ENCODE data around the gene GSE1. TPM values are rescaled to one million over a fixed set of nuclear protein-coding genes. Genes with fewer than 3 reads are reported as not detected.

The GSE1 gene
- total and polyA plus RNA-seq, 9 of the 15 experiments (the other 6 are each of a cell fraction or from before 2014, with no cell fraction given): 12.2 to 244 (median 57.9) TPM

DNA sequence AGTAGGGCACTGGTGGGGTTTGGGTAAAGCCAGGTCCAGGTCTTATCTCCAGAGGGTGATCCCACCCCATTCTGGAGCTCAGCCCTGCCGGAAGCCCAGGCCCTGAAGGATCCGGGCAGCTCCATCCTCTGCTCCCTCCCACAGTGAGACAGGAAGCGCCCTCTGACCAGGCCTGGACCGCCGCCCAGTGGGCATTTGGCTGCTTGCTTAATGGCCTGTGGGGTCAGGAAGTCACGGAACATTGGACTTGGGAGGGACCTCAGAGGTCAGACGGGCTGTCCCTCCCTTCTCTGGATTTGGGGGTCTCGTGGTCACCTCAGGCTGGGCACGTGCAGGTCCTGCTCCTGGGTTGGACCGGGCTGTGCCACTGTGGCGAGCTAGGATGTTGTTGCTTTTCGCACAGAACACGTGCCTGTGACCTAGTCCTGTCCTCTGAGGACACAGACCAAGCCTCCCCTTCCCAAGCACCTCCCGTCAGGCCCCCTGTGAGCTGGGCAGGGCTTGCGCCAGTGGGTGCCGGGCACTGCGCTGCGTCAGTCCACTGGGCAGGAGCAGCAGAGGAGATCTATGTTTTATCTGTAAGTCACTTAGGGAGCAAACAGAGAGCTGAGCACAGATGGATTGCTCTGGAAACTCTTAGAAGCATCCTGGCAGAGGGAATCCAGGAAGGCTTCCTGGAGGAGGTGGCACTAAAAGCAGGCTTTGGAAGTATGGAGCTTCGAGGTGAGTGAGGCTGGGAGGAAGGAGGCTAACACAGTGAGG, 49.4 kb upstream of the GSE1 start (continued):
- TF ChIP-seq, protein P1, sequence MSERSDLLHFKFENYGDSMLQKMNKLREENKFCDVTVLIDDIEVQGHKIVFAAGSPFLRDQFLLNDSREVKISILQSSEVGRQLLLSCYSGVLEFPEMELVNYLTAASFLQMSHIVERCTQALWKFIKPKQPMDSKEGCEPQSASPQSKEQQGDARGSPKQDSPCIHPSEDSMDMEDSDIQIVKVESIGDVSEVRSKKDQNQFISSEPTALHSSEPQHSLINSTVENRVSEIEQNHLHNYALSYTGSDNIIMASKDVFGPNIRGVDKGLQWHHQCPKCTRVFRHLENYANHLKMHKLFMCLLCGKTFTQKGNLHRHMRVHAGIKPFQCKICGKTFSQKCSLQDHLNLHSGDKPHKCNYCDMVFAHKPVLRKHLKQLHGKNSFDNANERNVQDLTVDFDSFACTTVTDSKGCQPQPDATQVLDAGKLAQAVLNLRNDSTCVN (CRISPR knock-in tag; IDR thresholded peaks at IDR 0.05): no peak
- TF ChIP-seq CBFA2T3 (IDR thresholded peaks at IDR 0.05) (no peak), SRSF3 (IDR thresholded peaks at IDR 0.05; ENCODE audit: insufficient read depth, low read length) (no peak), NFE2L1 (tag; IDR thresholded peaks at IDR 0.05; ENCODE audit: borderline replicate concordance, low read depth) (no peak), SP1 (CRISPR knock-in tag; IDR thresholded peaks at IDR 0.05) (peak; percentile 73), TCF7 (IDR thresholded peaks at IDR 0.05; ENCODE audit: borderline replicate concordance) (no peak), PTRF (tag; IDR thresholded peaks at IDR 0.05) (no peak), HCFC1 (IDR thresholded peaks at IDR 0.05; ENCODE audit: low read depth, low read length) (0 out of 2 replicates have a peak, but pooled peaks have one; percentile 38), TCF3 (CRISPR knock-in tag; IDR thresholded peaks at IDR 0.05) (peak; percentile 55; the same call in 1 of the 2 replicates), ETV1 (tag; conservative IDR thresholded peaks at IDR 0.05; ENCODE audit: low read depth) (peak; percentile 95), NFE2 (IDR thresholded peaks at IDR 0.05; ENCODE audit: low read depth) (no peak), RFX5 (IDR thresholded peaks at IDR 0.05; ENCODE audit: low read depth, low read length) (no peak), CBFA2T2 (conservative IDR thresholded peaks at IDR 0.05) (no peak), FOXP1 (CRISPR knock-in tag; IDR thresholded peaks at IDR 0.05) (no peak), CC2D1A (IDR thresholded peaks at IDR 0.05) (peak; percentile 38; the same call in 1 of the 2 replicates), SMARCE1 (IDR thresholded peaks at IDR 0.05) (no peak), DNMT1 (IDR thresholded peaks at IDR 0.05) (no peak), ZKSCAN3 (CRISPR knock-in tag; IDR thresholded peaks at IDR 0.05) (no peak)
- TF ChIP-seq, protein P2, sequence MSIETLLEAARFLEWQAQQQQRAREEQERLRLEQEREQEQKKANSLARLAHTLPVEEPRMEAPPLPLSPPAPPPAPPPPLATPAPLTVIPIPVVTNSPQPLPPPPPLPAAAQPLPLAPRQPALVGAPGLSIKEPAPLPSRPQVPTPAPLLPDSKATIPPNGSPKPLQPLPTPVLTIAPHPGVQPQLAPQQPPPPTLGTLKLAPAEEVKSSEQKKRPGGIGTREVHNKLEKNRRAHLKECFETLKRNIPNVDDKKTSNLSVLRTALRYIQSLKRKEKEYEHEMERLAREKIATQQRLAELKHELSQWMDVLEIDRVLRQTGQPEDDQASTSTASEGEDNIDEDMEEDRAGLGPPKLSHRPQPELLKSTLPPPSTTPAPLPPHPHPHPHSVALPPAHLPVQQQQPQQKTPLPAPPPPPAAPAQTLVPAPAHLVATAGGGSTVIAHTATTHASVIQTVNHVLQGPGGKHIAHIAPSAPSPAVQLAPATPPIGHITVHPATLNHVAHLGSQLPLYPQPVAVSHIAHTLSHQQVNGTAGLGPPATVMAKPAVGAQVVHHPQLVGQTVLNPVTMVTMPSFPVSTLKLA (conservative IDR thresholded peaks at IDR 0.05): no peak
- TF ChIP-seq, protein P3, sequence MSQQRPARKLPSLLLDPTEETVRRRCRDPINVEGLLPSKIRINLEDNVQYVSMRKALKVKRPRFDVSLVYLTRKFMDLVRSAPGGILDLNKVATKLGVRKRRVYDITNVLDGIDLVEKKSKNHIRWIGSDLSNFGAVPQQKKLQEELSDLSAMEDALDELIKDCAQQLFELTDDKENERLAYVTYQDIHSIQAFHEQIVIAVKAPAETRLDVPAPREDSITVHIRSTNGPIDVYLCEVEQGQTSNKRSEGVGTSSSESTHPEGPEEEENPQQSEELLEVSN (IDR thresholded peaks at IDR 0.05; ENCODE audit: borderline replicate concordance in 1 of 2, extremely low read depth in 1 of 2, insufficient read depth in 1 of 2, insufficient read length in 1 of 2, low read depth in 1 of 2, low read length in 1 of 2, poor library complexity in 1 of 2, severe bottlenecking in 1 of 2): no peak
